ENCODE data around the gene KLF13.

KLF13 gene

DNA sequence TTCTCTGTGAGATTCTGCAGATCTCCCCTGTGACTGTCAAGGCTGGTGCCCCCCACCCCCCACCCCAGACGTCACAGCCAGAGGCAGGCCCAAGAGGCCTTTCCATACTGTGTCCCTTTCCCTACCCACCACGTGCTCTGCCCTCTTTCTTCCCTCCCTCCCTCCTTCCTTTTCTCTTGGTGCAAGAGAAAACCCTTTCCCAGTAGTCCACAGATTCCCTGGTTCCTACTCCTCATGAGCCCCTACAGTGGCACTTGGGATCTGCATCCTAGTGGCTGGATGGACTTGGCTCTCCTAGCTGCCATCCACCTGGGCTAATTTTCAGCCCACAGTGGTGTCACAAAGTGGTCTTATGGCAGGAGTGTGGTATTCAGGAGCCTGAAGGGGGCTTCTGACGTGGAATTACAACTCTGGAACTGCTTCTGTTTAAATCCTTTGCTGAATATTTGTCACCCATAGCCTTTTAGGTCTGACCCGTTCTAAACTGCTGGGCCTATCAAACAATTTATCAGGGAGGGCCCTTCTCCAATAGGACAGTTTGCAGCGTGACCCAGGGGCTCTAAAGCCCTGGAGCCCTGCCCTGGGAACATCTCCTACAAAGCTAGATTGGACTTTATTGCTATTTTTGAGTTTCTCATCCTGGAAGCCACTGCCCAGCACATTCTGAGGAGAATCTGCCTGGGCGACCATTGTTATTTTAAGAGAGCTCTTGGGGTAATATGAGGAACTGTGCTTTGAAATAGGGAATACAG, 35.3 kb downstream of the KLF13 start:
- peak overlapping the region; percentile 91 for H3K27ac ChIP-seq (replicated peaks)
- DNase-seq (ENCODE audit: low read depth in 1 of 2, low spot score in 1 of 2) = no peak
- TF ChIP-seq, protein P1, sequence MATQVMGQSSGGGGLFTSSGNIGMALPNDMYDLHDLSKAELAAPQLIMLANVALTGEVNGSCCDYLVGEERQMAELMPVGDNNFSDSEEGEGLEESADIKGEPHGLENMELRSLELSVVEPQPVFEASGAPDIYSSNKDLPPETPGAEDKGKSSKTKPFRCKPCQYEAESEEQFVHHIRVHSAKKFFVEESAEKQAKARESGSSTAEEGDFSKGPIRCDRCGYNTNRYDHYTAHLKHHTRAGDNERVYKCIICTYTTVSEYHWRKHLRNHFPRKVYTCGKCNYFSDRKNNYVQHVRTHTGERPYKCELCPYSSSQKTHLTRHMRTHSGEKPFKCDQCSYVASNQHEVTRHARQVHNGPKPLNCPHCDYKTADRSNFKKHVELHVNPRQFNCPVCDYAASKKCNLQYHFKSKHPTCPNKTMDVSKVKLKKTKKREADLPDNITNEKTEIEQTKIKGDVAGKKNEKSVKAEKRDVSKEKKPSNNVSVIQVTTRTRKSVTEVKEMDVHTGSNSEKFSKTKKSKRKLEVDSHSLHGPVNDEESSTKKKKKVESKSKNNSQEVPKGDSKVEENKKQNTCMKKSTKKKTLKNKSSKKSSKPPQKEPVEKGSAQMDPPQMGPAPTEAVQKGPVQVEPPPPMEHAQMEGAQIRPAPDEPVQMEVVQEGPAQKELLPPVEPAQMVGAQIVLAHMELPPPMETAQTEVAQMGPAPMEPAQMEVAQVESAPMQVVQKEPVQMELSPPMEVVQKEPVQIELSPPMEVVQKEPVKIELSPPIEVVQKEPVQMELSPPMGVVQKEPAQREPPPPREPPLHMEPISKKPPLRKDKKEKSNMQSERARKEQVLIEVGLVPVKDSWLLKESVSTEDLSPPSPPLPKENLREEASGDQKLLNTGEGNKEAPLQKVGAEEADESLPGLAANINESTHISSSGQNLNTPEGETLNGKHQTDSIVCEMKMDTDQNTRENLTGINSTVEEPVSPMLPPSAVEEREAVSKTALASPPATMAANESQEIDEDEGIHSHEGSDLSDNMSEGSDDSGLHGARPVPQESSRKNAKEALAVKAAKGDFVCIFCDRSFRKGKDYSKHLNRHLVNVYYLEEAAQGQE (IDR thresholded peaks at IDR 0.05; ENCODE audit: insufficient replicate concordance, low read depth) = no peak
- TF ChIP-seq POLR2AphosphoS5 (IDR thresholded peaks at IDR 0.05; ENCODE audit: low read depth) (no peak), GABPA (IDR thresholded peaks at IDR 0.05; ENCODE audit: low read depth) (peak; percentile 78), SPI1 (IDR thresholded peaks at IDR 0.05; ENCODE audit: borderline replicate concordance, low read depth) (peak; percentile 70; the same call in 1 of the 2 replicates)
- TF ChIP-seq, protein P2, sequence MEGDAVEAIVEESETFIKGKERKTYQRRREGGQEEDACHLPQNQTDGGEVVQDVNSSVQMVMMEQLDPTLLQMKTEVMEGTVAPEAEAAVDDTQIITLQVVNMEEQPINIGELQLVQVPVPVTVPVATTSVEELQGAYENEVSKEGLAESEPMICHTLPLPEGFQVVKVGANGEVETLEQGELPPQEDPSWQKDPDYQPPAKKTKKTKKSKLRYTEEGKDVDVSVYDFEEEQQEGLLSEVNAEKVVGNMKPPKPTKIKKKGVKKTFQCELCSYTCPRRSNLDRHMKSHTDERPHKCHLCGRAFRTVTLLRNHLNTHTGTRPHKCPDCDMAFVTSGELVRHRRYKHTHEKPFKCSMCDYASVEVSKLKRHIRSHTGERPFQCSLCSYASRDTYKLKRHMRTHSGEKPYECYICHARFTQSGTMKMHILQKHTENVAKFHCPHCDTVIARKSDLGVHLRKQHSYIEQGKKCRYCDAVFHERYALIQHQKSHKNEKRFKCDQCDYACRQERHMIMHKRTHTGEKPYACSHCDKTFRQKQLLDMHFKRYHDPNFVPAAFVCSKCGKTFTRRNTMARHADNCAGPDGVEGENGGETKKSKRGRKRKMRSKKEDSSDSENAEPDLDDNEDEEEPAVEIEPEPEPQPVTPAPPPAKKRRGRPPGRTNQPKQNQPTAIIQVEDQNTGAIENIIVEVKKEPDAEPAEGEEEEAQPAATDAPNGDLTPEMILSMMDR (IDR thresholded peaks at IDR 0.05; ENCODE audit: insufficient read depth, low read length) = no peak
- H3K4me3 ChIP-seq (replicated peaks; ENCODE audit: insufficient read depth, low read length) = no peak overlapping the region
- no peaks in the 10 kb centered on the region for H3K27me3 ChIP-seq (ENCODE audit: insufficient read depth, poor library complexity, severe bottlenecking)

DNA sequence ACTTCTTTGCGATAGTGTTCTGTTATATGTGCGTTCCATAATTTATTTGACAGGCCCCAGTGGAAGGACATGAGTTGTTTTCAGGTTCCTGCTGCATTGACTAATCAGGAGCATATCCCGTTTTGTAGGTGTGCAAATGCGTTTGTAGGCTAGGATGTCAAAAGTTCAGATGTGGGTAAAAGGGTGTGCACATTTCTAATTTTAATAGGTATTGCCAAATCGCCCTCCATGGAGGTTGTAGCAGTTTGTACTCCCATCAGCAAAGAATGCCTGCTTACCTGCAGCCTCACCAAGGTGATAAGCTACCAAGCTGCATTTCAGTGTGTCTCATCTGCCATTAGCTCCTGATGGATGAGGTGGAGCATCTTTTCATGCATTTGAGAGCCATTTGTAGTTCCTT, 36.3 kb downstream of the KLF13 start:
- H3K4me3 ChIP-seq (replicated peaks; ENCODE audit: insufficient read depth, low read length) = no peak overlapping the region
- H3K27ac ChIP-seq (replicated peaks) = peak overlapping the region; percentile 91
- H3K27me3 ChIP-seq (ENCODE audit: insufficient read depth, poor library complexity, severe bottlenecking) = no peaks in the 10 kb centered on the region
- no peak for DNase-seq (ENCODE audit: low read depth in 1 of 2, low spot score in 1 of 2)
- TF ChIP-seq POLR2AphosphoS5 (IDR thresholded peaks at IDR 0.05; ENCODE audit: low read depth) = no peak
- TF ChIP-seq, protein P2 (IDR thresholded peaks at IDR 0.05; ENCODE audit: insufficient read depth, low read length) = no peak
- no peak for TF ChIP-seq GABPA (IDR thresholded peaks at IDR 0.05; ENCODE audit: low read depth)
- TF ChIP-seq SPI1 (IDR thresholded peaks at IDR 0.05; ENCODE audit: borderline replicate concordance, low read depth) = no peak
- TF ChIP-seq, protein P1 (IDR thresholded peaks at IDR 0.05; ENCODE audit: insufficient replicate concordance, low read depth) = no peak

DNA sequence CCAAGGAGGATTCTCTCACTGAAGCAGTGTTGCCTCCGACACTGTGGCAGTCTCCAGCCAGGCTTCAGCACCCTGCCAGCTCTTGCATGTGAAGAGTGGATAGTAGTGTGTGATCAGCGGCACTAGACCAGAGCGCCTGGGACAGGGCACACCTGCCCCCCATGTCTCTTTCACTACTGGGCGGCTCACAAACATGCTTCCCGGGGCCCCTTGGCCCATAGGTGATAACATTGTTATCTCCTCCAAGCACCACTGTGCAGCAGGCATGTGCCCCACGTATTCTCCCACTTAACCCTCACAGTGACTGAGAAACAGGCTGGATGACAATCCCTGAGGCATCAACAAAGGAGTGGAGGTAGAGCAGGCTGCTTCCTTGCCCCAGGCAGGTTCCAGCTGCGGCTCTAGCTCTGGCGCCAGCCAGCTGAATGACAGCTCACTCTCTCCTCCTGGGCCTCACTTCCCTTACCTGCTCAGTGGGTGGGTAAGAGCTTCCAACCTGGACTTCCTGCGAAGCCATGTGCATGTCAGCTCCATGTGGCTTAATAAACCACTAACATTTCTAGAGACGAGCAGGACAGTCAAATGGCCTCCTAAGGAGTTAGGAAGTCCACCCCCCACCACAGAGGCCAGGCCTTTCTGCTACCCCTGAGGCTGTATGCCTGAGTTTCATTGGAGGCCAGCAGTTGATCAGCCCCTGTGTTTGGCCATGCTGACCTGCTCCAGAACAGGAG, 37.8 kb downstream of the KLF13 start:
- peak overlapping the region; percentile 94 for H3K27ac ChIP-seq (replicated peaks)
- DNase-seq (ENCODE audit: low read depth in 1 of 2, low spot score in 1 of 2) = peak; percentile 45 to 65
- H3K4me3 ChIP-seq (replicated peaks; ENCODE audit: insufficient read depth, low read length) = no peak overlapping the region

More for the DNA sequence above, 37.8 kb downstream of the KLF13 start:
- no peaks in the 10 kb centered on the region for H3K27me3 ChIP-seq (ENCODE audit: insufficient read depth, poor library complexity, severe bottlenecking)
- TF ChIP-seq, protein P2 (IDR thresholded peaks at IDR 0.05; ENCODE audit: insufficient read depth, low read length) = no peak
- TF ChIP-seq SPI1 (IDR thresholded peaks at IDR 0.05; ENCODE audit: borderline replicate concordance, low read depth) (no peak), POLR2AphosphoS5 (IDR thresholded peaks at IDR 0.05; ENCODE audit: low read depth) (no peak), GABPA (IDR thresholded peaks at IDR 0.05; ENCODE audit: low read depth) (no peak)
- TF ChIP-seq, protein P1 (IDR thresholded peaks at IDR 0.05; ENCODE audit: insufficient replicate concordance, low read depth) = no peak

All from HL-60 (cell line).